PFSK-1 (cell line): ENCODE data around the gene MX1.

ENCODE experiments used
- FOXP2 ChIP-seq: optimal IDR thresholded peaks from 2 replicates; pipeline ENCODE3; 2011; ENCODE audit warnings: borderline replicate concordance, control low read depth, inconsistent platforms; ENCODE audit not compliant: insufficient read depth; ENCODE audit errors: extremely low read length, extremely low read depth
- POLR2AphosphoS5 ChIP-seq: IDR thresholded peaks from 2 replicates; pipeline ENCODE4 v1.6.1; 2012; ENCODE audit warnings: low read depth, mild to moderate bottlenecking, control low read depth, low read length, moderate library complexity
- SIN3A ChIP-seq: IDR thresholded peaks from 2 replicates; pipeline ENCODE4 v1.6.1; 2012; ENCODE audit warnings: mild to moderate bottlenecking, low read length, moderate library complexity, borderline replicate concordance; ENCODE audit not compliant: insufficient read depth
- TAF1 ChIP-seq: IDR thresholded peaks from 2 replicates; pipeline ENCODE4 v1.6.1; 2012; ENCODE audit warnings: low read length, control low read depth, borderline replicate concordance; ENCODE audit not compliant: insufficient read depth
- TF ChIP-seq, protein P1 (sequence below), 2 experiments: IDR thresholded peaks; 2 replicates each; pipeline versions ENCODE4 v1.6.1 to v1.8.0; 2011 to 2012; ENCODE audit warnings: low read depth in 2 of 2, low read length in 2 of 2, control low read depth in 1 of 2, inconsistent platforms in 1 of 2, mild to moderate bottlenecking in 1 of 2, moderate library complexity in 1 of 2; ENCODE audit not compliant: insufficient read depth in 1 of 2

GRCh38 chr21:41443562-41443961 is 17.5 kb downstream of the MX1 start:
- TF ChIP-seq TAF1 (no peak), POLR2AphosphoS5 (no peak), SIN3A (no peak), FOXP2 (no peak)
- TF ChIP-seq, protein P1, sequence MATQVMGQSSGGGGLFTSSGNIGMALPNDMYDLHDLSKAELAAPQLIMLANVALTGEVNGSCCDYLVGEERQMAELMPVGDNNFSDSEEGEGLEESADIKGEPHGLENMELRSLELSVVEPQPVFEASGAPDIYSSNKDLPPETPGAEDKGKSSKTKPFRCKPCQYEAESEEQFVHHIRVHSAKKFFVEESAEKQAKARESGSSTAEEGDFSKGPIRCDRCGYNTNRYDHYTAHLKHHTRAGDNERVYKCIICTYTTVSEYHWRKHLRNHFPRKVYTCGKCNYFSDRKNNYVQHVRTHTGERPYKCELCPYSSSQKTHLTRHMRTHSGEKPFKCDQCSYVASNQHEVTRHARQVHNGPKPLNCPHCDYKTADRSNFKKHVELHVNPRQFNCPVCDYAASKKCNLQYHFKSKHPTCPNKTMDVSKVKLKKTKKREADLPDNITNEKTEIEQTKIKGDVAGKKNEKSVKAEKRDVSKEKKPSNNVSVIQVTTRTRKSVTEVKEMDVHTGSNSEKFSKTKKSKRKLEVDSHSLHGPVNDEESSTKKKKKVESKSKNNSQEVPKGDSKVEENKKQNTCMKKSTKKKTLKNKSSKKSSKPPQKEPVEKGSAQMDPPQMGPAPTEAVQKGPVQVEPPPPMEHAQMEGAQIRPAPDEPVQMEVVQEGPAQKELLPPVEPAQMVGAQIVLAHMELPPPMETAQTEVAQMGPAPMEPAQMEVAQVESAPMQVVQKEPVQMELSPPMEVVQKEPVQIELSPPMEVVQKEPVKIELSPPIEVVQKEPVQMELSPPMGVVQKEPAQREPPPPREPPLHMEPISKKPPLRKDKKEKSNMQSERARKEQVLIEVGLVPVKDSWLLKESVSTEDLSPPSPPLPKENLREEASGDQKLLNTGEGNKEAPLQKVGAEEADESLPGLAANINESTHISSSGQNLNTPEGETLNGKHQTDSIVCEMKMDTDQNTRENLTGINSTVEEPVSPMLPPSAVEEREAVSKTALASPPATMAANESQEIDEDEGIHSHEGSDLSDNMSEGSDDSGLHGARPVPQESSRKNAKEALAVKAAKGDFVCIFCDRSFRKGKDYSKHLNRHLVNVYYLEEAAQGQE (IDR thresholded peaks at IDR 0.05; ENCODE audit: insufficient read depth in 1 of 2, low read depth in 2 of 2, low read length in 2 of 2): no peak
